ENCODE results near the gene DKKL1.

The DKKL1 gene

GRCh38 chr19:49342291-49342721 lies 21.4 kb upstream of the DKKL1 start:
- Histone ChIP-seq H3K4me3 (ENCODE audit: low read depth, low read length) (no peak overlapping the region), H3K4me1 (no peaks in the 10 kb centered on the region; the same call in 1 of the 2 replicates), H3K27me3 (no peaks in the 10 kb centered on the region), H3K9me3 (no peaks in the 10 kb centered on the region; the same call in 1 of the 2 replicates), H3K36me3 (no peaks in the 10 kb centered on the region)
- TF ChIP-seq, protein P1, sequence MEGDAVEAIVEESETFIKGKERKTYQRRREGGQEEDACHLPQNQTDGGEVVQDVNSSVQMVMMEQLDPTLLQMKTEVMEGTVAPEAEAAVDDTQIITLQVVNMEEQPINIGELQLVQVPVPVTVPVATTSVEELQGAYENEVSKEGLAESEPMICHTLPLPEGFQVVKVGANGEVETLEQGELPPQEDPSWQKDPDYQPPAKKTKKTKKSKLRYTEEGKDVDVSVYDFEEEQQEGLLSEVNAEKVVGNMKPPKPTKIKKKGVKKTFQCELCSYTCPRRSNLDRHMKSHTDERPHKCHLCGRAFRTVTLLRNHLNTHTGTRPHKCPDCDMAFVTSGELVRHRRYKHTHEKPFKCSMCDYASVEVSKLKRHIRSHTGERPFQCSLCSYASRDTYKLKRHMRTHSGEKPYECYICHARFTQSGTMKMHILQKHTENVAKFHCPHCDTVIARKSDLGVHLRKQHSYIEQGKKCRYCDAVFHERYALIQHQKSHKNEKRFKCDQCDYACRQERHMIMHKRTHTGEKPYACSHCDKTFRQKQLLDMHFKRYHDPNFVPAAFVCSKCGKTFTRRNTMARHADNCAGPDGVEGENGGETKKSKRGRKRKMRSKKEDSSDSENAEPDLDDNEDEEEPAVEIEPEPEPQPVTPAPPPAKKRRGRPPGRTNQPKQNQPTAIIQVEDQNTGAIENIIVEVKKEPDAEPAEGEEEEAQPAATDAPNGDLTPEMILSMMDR (IDR thresholded peaks at IDR 0.05; ENCODE audit: low read depth, low read length), result no peak
- DNase-seq, result no peak

- H3K4me1 ChIP-seq, result no peaks in the 10 kb centered on the region; the same call in 1 of the 2 replicates
- no peaks in the 10 kb centered on the region; the same call in 1 of the 2 replicates for H3K9me3 ChIP-seq
- DNase-seq, result no peak
- H3K27me3 ChIP-seq, result no peaks in the 10 kb centered on the region
- TF ChIP-seq, protein P1 (IDR thresholded peaks at IDR 0.05; ENCODE audit: low read depth, low read length), result no peak
- no peaks in the 10 kb centered on the region for H3K36me3 ChIP-seq
- H3K4me3 ChIP-seq (ENCODE audit: low read depth, low read length), result no peak overlapping the region
Measured at GRCh38 chr19:49343123-49343522, 20.6 kb upstream of the DKKL1 start.

DNA sequence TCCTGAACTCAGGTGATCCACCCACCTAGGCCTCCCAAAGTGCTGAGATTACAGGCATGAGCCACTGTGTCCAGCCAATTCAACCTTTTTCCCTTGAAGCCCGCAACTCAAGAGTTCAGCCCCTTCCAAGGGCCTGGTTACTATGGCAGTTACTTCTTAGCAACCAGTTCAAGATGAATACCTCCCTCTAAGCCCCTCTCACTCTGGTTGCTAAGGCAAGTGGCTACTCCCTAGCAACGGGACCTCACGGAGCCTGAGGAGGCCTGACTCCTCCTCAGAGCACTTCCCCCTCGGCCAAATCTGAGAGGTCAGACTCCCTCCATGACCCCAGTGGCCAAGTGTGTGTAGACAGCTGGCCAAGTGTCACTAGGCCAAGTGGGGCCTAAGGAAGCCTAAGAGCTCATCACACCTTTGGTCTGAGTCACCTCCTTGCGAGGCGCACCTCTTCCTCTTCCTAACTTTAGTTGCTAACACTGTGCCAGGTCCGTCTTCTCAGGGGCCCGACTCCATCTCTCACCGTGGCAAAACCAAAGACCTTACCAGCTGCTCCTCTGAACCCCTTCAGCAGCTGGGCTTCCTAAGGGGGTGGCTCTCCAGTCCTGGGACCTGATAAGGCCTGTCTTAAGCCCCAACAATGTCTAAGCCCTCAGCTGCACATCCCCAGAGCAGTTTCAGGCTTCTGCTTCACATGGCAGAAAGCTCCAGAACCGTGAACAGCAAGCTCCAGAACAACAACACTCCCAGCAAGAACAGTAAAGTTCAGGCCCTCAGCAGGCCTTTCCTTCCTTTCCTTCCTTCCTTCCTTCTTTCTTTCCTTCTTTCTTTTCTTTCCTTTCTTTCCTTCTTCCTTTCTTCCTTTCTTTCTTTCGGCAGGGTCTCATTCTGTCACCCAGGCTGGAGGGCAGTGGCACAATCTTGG lies 18.9 kb upstream of the DKKL1 start:
- Histone ChIP-seq H3K9me3 (no peaks in the 10 kb centered on the region; the same call in 1 of the 2 replicates), H3K27me3 (no peaks in the 10 kb centered on the region), H3K4me3 (ENCODE audit: low read depth, low read length) (no peak overlapping the region), H3K4me1 (no peaks in the 10 kb centered on the region), H3K36me3 (no peaks in the 10 kb centered on the region)
- no peak for DNase-seq
- TF ChIP-seq, protein P1 (IDR thresholded peaks at IDR 0.05; ENCODE audit: low read depth, low read length), result no peak

GRCh38 chr19:49347191-49347590 lies 16.5 kb upstream of the DKKL1 start:
- Histone ChIP-seq H3K9me3 (no peaks in the 10 kb centered on the region), H3K4me3 (ENCODE audit: low read depth, low read length) (no peak overlapping the region), H3K4me1 (no peaks in the 10 kb centered on the region), H3K27me3 (no peaks in the 10 kb centered on the region), H3K36me3 (no peaks in the 10 kb centered on the region)
- TF ChIP-seq, protein P1 (IDR thresholded peaks at IDR 0.05; ENCODE audit: low read depth, low read length), result no peak
- no peak for DNase-seq

DNA sequence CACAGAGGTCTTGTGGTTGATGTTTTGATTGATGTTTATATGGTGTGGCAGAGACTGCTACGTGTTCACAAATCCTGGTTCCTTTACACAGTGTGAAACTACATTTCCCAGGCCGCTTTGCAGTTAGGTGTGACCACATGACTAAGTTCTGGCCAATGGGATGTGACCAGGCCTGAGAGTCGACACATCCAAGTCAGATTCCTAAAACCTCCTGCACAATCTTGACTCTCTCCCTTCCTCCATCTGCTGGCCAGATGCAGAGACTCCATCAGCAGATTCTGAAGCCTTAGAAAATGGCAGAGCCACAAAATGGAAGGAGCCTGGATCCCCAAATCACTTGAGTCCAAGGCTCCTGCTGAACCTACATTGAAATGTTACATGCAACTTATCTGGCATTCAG lies 15.8 kb upstream of the DKKL1 start:
- Histone ChIP-seq H3K27me3 (no peaks in the 10 kb centered on the region), H3K9me3 (no peaks in the 10 kb centered on the region), H3K4me1 (no peaks in the 10 kb centered on the region), H3K4me3 (ENCODE audit: low read depth, low read length) (no peak overlapping the region), H3K36me3 (no peaks in the 10 kb centered on the region)
- peak; percentile 65 for DNase-seq
- TF ChIP-seq, protein P1 (IDR thresholded peaks at IDR 0.05; ENCODE audit: low read depth, low read length), result peak; percentile 42

Data from BE2C (cell line).